Panc1 (cell line): ENCODE data around the gene CHCHD3. TPM values are rescaled to one million over a fixed set of nuclear protein-coding genes. Genes with fewer than 3 reads are reported as not detected.

Source experiments
- ATAC-seq: fragments of 200-7000 bp; cut with Tn5 transposase; 2 replicates; pipeline ENCODE4 v1.9.1; 2020; ENCODE audit warnings: mild to moderate bottlenecking, moderate library complexity
- BruUV-seq: library from RNA; stranded (reverse); fragments of 400-500 nt; replicated peaks from 2 replicates; lab custom pipeline; 2021; lab: Mats Ljungman, UMichigan
- CTCF ChIA-PET: fragments of 300-600 bp; sonication (Branson Sonifier 250); formaldehyde crosslinking; loops from one replicate; lab custom pipeline; 2022; ENCODE audit warnings: antibody characterized with exemption; lab: Charles Lee
- POLR2A ChIA-PET: fragments of 300-600 bp; sonication (Branson Sonifier 250); formaldehyde crosslinking; loops from one replicate; lab custom pipeline; 2022; ENCODE audit warnings: antibody characterized with exemption; lab: Charles Lee
- DNase-seq: peaks from one replicate; pipeline ENCODE4 v3.0.0-alpha.2; 2010; ENCODE audit warnings: low read depth, low spot score
- H3K27ac ChIP-seq: 2 replicates; pipeline ENCODE4 v1.5.1; 2011; ENCODE audit warnings: mild to moderate bottlenecking, low read length, inconsistent platforms
- H3K27me3 ChIP-seq: fragments of 200-500 bp; sonication (Bioruptor generic); 2 replicates; pipeline ENCODE4 v1.6.0; 2014; ENCODE audit warnings: low read length, inconsistent platforms; ENCODE audit not compliant: control insufficient read depth, insufficient read depth
- H3K36me3 ChIP-seq: fragments of 200-500 bp; sonication (Bioruptor generic); 2 replicates; pipeline ENCODE4 v1.5.1; 2014; ENCODE audit warnings: inconsistent platforms, mild to moderate bottlenecking, low read length, moderate library complexity; ENCODE audit not compliant: control insufficient read depth, insufficient read depth
- H3K4me1 ChIP-seq: 2 replicates; pipeline ENCODE4 v1.5.1; 2011; ENCODE audit warnings: inconsistent platforms, mild to moderate bottlenecking, low read length, moderate library complexity; ENCODE audit not compliant: control insufficient read depth, insufficient read depth
- H3K4me3 ChIP-seq, 2 experiments: 2 replicates each; pipeline ENCODE4 v1.5.1; 2011 to 2012; ENCODE audit warnings: low read depth in 2 of 2, low read length in 2 of 2, mild to moderate bottlenecking in 2 of 2, inconsistent platforms in 1 of 2, moderate library complexity in 1 of 2
- H3K9me3 ChIP-seq: fragments of 200-500 bp; sonication (Bioruptor generic); 2 replicates; pipeline ENCODE4 v1.5.1; 2014; ENCODE audit warnings: low read depth, mild to moderate bottlenecking, inconsistent platforms, low read length, moderate library complexity; ENCODE audit not compliant: control insufficient read depth, insufficient read depth
- CTCF ChIP-seq: fragments of 450-650 bp; IDR thresholded peaks from 2 replicates; pipeline ENCODE4 v1.5.1; 2017; ENCODE audit warnings: mild to moderate bottlenecking
- POLR2AphosphoS5 ChIP-seq: IDR thresholded peaks from 2 replicates; pipeline ENCODE4 v1.6.1; 2012; ENCODE audit warnings: mild to moderate bottlenecking, low read depth, low read length, moderate library complexity
- REST ChIP-seq, 2 experiments: IDR thresholded peaks; 2 replicates each; pipeline ENCODE4 v1.6.1; 2011 to 2012; ENCODE audit warnings: low read depth in 2 of 2, control low read depth in 1 of 2, low read length in 1 of 2, mild to moderate bottlenecking in 1 of 2, moderate library complexity in 1 of 2; ENCODE audit not compliant: insufficient read depth in 1 of 2
- SIN3A ChIP-seq: IDR thresholded peaks from 2 replicates; pipeline ENCODE4 v1.6.1; 2012; ENCODE audit warnings: low read depth, mild to moderate bottlenecking, low read length, moderate library complexity, borderline replicate concordance; ENCODE audit not compliant: insufficient read depth
- TCF7L2 ChIP-seq: IDR thresholded peaks from 2 replicates; pipeline ENCODE4 v1.6.1; 2011; ENCODE audit warnings: mild to moderate bottlenecking, low read depth, low read length, inconsistent platforms
- in situ Hi-C: cut with HindIII; loops from 2 replicates; pipeline ENCODE4 v1.10.0; 2016; ENCODE audit warnings: low sequenced_read_pairs, low pct_unique_long_range_greater_than_20kb
- intact Hi-C: fragments of 100-400 bp; cut with micrococcal nuclease; formaldehyde crosslinking; loops from one replicate; pipeline ENCODE4 v1.10.0; 2022; ENCODE audit not compliant: unreplicated experiment
- total RNA-seq: library from RNA; stranded (reverse); gene quantifications from one replicate; pipeline ENCODE4 v1.2.1, GENCODE V29; 2021; ENCODE audit not compliant: unreplicated experiment

CHCHD3 gene
- total RNA-seq, 1 experiment from 2014 or later: 109 TPM

GRCh38 chr7:132806834-132807233 is 275.1 kb downstream of the CHCHD3 start:
- POLR2A ChIA-PET: no interaction called here
- ATAC-seq: no peak
- CTCF ChIA-PET: interaction anchor here (0.6 kb wide), 1 partner anchor 337 kb away, joined by 3 read pairs; no protein-coding TSS in a partner anchor
- no peaks in the 10 kb centered on the region for H3K9me3 ChIP-seq
- no peak for DNase-seq
- TF ChIP-seq TCF7L2 (no peak), REST (IDR thresholded peaks at IDR 0.05; ENCODE audit: insufficient read depth in 1 of 2, low read depth in 2 of 2, low read length in 1 of 2) (no peak), POLR2AphosphoS5 (no peak), CTCF (no peak), SIN3A (no peak)
- H3K27me3 ChIP-seq: no peaks in the 10 kb centered on the region
- no peak overlapping the region for H3K27ac ChIP-seq
- no peaks in the 10 kb centered on the region for H3K36me3 ChIP-seq
- H3K4me1 ChIP-seq: no peaks in the 10 kb centered on the region
- intact Hi-C loops: no loop called here
- BruUV-seq: no TSS peak
- H3K4me3 ChIP-seq: no peak overlapping the region
- in situ Hi-C loops: no loop called here

- no TSS peak for BruUV-seq
- TF ChIP-seq CTCF: no peak
- ChIA-PET CTCF (no interaction called here), POLR2A (no interaction called here)
- no peaks in the 10 kb centered on the region for H3K36me3 ChIP-seq
- ATAC-seq: no peak
- intact Hi-C loops: no loop called here
- H3K4me3 ChIP-seq: no peak overlapping the region
- no peaks in the 10 kb centered on the region for H3K4me1 ChIP-seq
- H3K27me3 ChIP-seq: no peaks in the 10 kb centered on the region
- no peak for DNase-seq
- H3K9me3 ChIP-seq: no peaks in the 10 kb centered on the region
- no peak overlapping the region for H3K27ac ChIP-seq
- in situ Hi-C loops: no loop called here
Measured at GRCh38 chr7:132805766-132806165, 276.1 kb downstream of the CHCHD3 start.
